ENCODE measurements around the gene MAML2.

DNA sequence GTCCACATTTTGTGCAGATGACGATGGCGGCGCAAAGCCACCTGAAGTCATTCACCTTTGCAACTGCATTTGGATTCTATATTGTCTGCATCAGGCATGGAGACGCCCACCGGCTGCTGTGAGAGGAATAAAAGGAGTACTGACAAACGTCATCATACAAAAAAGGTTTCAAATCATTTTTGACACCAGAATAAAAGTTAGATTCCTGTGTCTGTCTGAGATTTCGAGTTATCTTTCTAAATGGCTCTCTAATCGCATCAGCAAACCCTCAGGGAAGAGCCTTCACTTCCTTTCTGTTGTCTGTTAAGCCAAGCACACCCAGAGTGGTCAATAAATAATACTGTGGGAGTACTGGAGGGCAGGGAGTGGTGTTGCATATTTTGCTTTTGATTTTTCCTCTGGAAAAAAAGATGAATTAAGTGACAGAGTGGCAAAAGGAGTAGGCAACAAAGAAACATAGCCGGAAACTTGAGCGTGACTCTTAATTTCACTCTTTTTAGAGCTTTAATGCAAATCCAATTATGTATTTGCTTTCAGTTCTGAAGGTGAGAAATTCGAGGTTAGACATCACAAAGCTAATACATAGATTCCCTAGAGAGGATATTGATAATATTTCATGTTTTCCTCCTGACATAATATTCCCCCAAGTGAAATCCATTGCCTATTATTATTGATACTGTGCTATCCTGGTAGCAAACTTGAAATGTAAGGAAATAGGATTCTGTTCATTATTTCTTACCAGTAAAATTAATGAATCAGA, 268.3 kb downstream of the MAML2 start:
- no peak for TF ChIP-seq CTCF (conservative IDR thresholded peaks at IDR 0.05)
- no peak for TF ChIP-seq EZH2 (IDR thresholded peaks at IDR 0.05; ENCODE audit: low read depth)

Data from PC-9 (cell line).